Endothelial cell of umbilical vein (primary cell): Measurements from ENCODE around the gene ERN2. TPM values are rescaled to one million over a fixed set of nuclear protein-coding genes. Genes with fewer than 3 reads are reported as not detected.

Source experiments
- BruUV-seq: library from RNA; stranded (reverse); fragments of 400-500 nt; replicated peaks from 2 replicates; lab custom pipeline; 2021; lab: Mats Ljungman, UMichigan
- CTCF ChIA-PET: fragments of 300-600, 350-600 bp; sonication (Branson Sonifier 250); formaldehyde crosslinking; loops from one replicate; lab custom pipeline; 2021; ENCODE audit warnings: antibody characterized with exemption, inconsistent platforms; lab: Charles Lee
- POLR2A ChIA-PET: fragments of 300-600, 350-600 bp; sonication (Branson Sonifier 250); formaldehyde crosslinking; loops from one replicate; lab custom pipeline; 2021; ENCODE audit warnings: antibody characterized with exemption, inconsistent platforms; lab: Charles Lee
- DNase-seq: peaks from one replicate; pipeline ENCODE4 v3.0.0-alpha.2; 2011; ENCODE audit warnings: low read depth, low spot score
- FAIRE-seq: peaks from 2 replicates; lab custom pipeline; 2011; peaks lifted over from hg19 to GRCh38; lab: Jason Lieb, UNC
- H2AFZ ChIP-seq: 2 replicates; pipeline ENCODE4 v1.6.0; 2012; ENCODE audit warnings: low read depth, low read length, control low read depth, inconsistent platforms
- H3K27ac ChIP-seq: 2 replicates; pipeline ENCODE4 v1.5.1; 2011; ENCODE audit warnings: low read depth, mild to moderate bottlenecking, control low read depth, low read length, moderate library complexity; ENCODE audit not compliant: insufficient read depth
- H3K27me3 ChIP-seq, 2 experiments: 2 replicates each; pipeline versions ENCODE4 v1.6.0 to v1.6.1; 2011; ENCODE audit warnings: low read length in 2 of 2, mixed read lengths in 1 of 2; ENCODE audit not compliant: control insufficient read depth in 2 of 2, insufficient read depth in 2 of 2
- H3K36me3 ChIP-seq, 2 experiments: 2 replicates in 1 of 2; 3 replicates in 1 of 2; pipeline ENCODE4 v1.5.1; 2011; ENCODE audit warnings: low read length in 2 of 2, mild to moderate bottlenecking in 1 of 2, moderate library complexity in 1 of 2; ENCODE audit not compliant: control insufficient read depth in 2 of 2, insufficient read depth in 2 of 2; ENCODE audit errors: extremely low read depth in 1 of 2
- H3K4me1 ChIP-seq: 3 replicates; pipeline ENCODE4 v1.5.1; 2011; ENCODE audit warnings: mild to moderate bottlenecking, low read length; ENCODE audit not compliant: control insufficient read depth, insufficient read depth; ENCODE audit errors: extremely low read depth
- H3K4me2 ChIP-seq: 2 replicates; pipeline ENCODE4 v1.6.1; 2011; ENCODE audit warnings: low read length, control low read depth, mixed read lengths; ENCODE audit not compliant: insufficient read depth
- H3K4me3 ChIP-seq, 3 experiments: fragments of 200-600 bp in 1 of 3; sonication (generic), shearing (Covaris generic) in 1 of 3; replicated peaks in 1 of 3; 2 replicates each; pipeline ENCODE4 v1.5.1; 2011 to 2016; ENCODE audit warnings: control low read depth in 3 of 3, low read length in 3 of 3, mild to moderate bottlenecking in 2 of 3, inconsistent platforms in 1 of 3, low read depth in 1 of 3, moderate library complexity in 1 of 3; ENCODE audit not compliant: insufficient read depth in 1 of 3
- H3K79me2 ChIP-seq: 2 replicates; pipeline ENCODE4 v1.6.0; 2012; ENCODE audit warnings: low read length, inconsistent platforms; ENCODE audit not compliant: control insufficient read depth, insufficient read depth
- H3K9ac ChIP-seq: replicated peaks from 2 replicates; pipeline ENCODE3; 2011; ENCODE audit warnings: low read length, control low read depth; ENCODE audit not compliant: insufficient read depth; ENCODE audit errors: extremely low read depth
- H3K9me1 ChIP-seq: replicated peaks from 3 replicates; pipeline ENCODE4 v1.6.0; 2011; ENCODE audit warnings: mild to moderate bottlenecking, low read length; ENCODE audit not compliant: control insufficient read depth, insufficient read depth; ENCODE audit errors: extremely low read depth
- H3K9me3 ChIP-seq: replicated peaks from 2 replicates; pipeline ENCODE4 v1.5.1; 2012; ENCODE audit warnings: low read length, inconsistent platforms; ENCODE audit not compliant: control insufficient read depth, insufficient read depth
- H4K20me1 ChIP-seq: replicated peaks from 2 replicates; pipeline ENCODE3; 2011; ENCODE audit warnings: mild to moderate bottlenecking, low read length; ENCODE audit not compliant: control insufficient read depth, insufficient read depth; ENCODE audit errors: extremely low read depth
- EZH2 ChIP-seq: IDR thresholded peaks from 2 replicates; pipeline ENCODE4 v1.6.1; 2012; ENCODE audit warnings: borderline replicate concordance, low read depth, mild to moderate bottlenecking, moderate library complexity, low read length, inconsistent platforms; ENCODE audit not compliant: severe bottlenecking
- FOS ChIP-seq: IDR thresholded peaks from 2 replicates; pipeline ENCODE4 v1.6.1; 2011; ENCODE audit warnings: mild to moderate bottlenecking, low read length, moderate library complexity, borderline replicate concordance; ENCODE audit not compliant: insufficient read depth
- GATA2 ChIP-seq: IDR thresholded peaks from 2 replicates; pipeline ENCODE4 v1.7.0; 2011; ENCODE audit warnings: low read depth, mild to moderate bottlenecking, moderate library complexity, mixed read lengths, low read length; ENCODE audit not compliant: insufficient read length, insufficient read depth
- JUN ChIP-seq: IDR thresholded peaks from 2 replicates; pipeline ENCODE4 v1.6.1; 2011; ENCODE audit warnings: borderline replicate concordance, low read depth; ENCODE audit not compliant: insufficient read length, insufficient read depth
- MYC ChIP-seq: IDR thresholded peaks from one replicate; pipeline ENCODE4 v1.6.1; 2011; ENCODE audit warnings: mild to moderate bottlenecking, low read depth, low read length
- POLR2A ChIP-seq: IDR thresholded peaks from 2 replicates; pipeline ENCODE4 v1.6.1; 2012; ENCODE audit warnings: low read depth, mild to moderate bottlenecking, control low read depth, low read length
- POLR2AphosphoS5 ChIP-seq: IDR thresholded peaks from 2 replicates; pipeline ENCODE4 v1.6.1; 2012; ENCODE audit warnings: low read depth, mild to moderate bottlenecking, control low read depth, low read length, moderate library complexity; ENCODE audit not compliant: insufficient read depth
- dilution Hi-C: fragments of 300-500 bp; cut with MboI; formaldehyde crosslinking; loops from one replicate; pipeline ENCODE4 v1.15.0; 2019; ENCODE audit warnings: low sequenced_read_pairs; ENCODE audit not compliant: extremely low pct_ligation_motif_present
- intact Hi-C: fragments of 100-400 bp; cut with micrococcal nuclease; formaldehyde crosslinking; loops from one replicate; pipeline ENCODE4 v1.10.0; 2022
- polyA plus RNA-seq, 4 experiments: library from polyadenylated mRNA; depleted of rRNA in 3 of 4; stranded (reverse) in 3 of 4; unstranded in 1 of 4; fragments of >200 nt; gene quantifications; 2 replicates each; pipeline versions ENCODE4 v1.2.1 to v1.2.3, GENCODE V29; 2011 to 2012; ENCODE audit warnings: missing spikeins in 1 of 4
- total RNA-seq: library from RNA; stranded (reverse); gene quantifications from 2 replicates; pipeline ENCODE4 v1.2.3, GENCODE V29; 2021
- TF ChIP-seq, protein P1 (sequence below): IDR thresholded peaks from 2 replicates; pipeline ENCODE4 v1.6.1; 2011; ENCODE audit not compliant: insufficient read depth, insufficient read length
- TF ChIP-seq, protein P2 (sequence below), 2 donors: IDR thresholded peaks; 1 replicate in 1 of 2; 2 replicates in 1 of 2; pipeline ENCODE4 v1.5.1; 2011; ENCODE audit warnings: low read length in 2 of 2, mild to moderate bottlenecking in 2 of 2, moderate library complexity in 2 of 2, control low read depth in 1 of 2, inconsistent platforms in 1 of 2, low read depth in 1 of 2; ENCODE audit not compliant: insufficient read depth in 1 of 2; ENCODE audit errors: extremely low read depth in 1 of 2

Gene ERN2
- total and polyA plus RNA-seq, 2 donors (not counting 3 experiments of a cell fraction or from before 2014, with no cell fraction given) = 0.15 TPM; not detected in 1

GRCh38 chr16:23711785-23712184 lies 1.2 kb downstream of the ERN2 start:
- Histone ChIP-seq H3K9me1 (no peaks in the 10 kb centered on the region), H3K4me3 (no peak overlapping the region), H3K79me2 (no peaks in the 10 kb centered on the region), H3K9me3 (no peaks in the 10 kb centered on the region), H3K9ac (no peak overlapping the region), H3K27me3 (peaks cover 13 to 20% of the 10 kb centered on the region in 2 experiments), H3K27ac (no peak overlapping the region), H4K20me1 (no peaks in the 10 kb centered on the region), H3K4me2 (no peak overlapping the region), H3K36me3 (no peaks in the 10 kb centered on the region), H2AFZ (no peak overlapping the region), H3K4me1 (no peaks in the 10 kb centered on the region)
- dilution Hi-C loops (no loop called here), intact Hi-C loops (no loop called here)
- CTCF ChIA-PET = interaction anchor here (0.9 kb wide), 1 partner anchor 16 kb away, joined by 3 read pairs; no protein-coding TSS in a partner anchor
- FAIRE-seq (no peak), DNase-seq (no peak)
- POLR2A ChIA-PET = no interaction called here
- no TSS peak for BruUV-seq
- TF ChIP-seq POLR2AphosphoS5 (no peak), FOS (no peak)

GRCh38 chr16:23710504-23710903 lies 2.5 kb downstream of the ERN2 start:
- Histone ChIP-seq H3K79me2 (no peaks in the 10 kb centered on the region), H3K9me1 (no peaks in the 10 kb centered on the region), H3K4me1 (no peaks in the 10 kb centered on the region), H3K9ac (no peak overlapping the region), H3K4me3 (no peak overlapping the region), H3K27me3 (peaks cover 13 to 20% of the 10 kb centered on the region in 2 experiments), H3K36me3 (no peaks in the 10 kb centered on the region), H3K27ac (no peak overlapping the region), H2AFZ (no peak overlapping the region), H3K9me3 (no peaks in the 10 kb centered on the region), H3K4me2 (no peak overlapping the region), H4K20me1 (no peaks in the 10 kb centered on the region)
- intact Hi-C loops = no loop called here
- BruUV-seq = no TSS peak
- no peak for TF ChIP-seq EZH2
- TF ChIP-seq, protein P1, sequence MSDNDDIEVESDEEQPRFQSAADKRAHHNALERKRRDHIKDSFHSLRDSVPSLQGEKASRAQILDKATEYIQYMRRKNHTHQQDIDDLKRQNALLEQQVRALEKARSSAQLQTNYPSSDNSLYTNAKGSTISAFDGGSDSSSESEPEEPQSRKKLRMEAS = no peak
- TF ChIP-seq, protein P2, sequence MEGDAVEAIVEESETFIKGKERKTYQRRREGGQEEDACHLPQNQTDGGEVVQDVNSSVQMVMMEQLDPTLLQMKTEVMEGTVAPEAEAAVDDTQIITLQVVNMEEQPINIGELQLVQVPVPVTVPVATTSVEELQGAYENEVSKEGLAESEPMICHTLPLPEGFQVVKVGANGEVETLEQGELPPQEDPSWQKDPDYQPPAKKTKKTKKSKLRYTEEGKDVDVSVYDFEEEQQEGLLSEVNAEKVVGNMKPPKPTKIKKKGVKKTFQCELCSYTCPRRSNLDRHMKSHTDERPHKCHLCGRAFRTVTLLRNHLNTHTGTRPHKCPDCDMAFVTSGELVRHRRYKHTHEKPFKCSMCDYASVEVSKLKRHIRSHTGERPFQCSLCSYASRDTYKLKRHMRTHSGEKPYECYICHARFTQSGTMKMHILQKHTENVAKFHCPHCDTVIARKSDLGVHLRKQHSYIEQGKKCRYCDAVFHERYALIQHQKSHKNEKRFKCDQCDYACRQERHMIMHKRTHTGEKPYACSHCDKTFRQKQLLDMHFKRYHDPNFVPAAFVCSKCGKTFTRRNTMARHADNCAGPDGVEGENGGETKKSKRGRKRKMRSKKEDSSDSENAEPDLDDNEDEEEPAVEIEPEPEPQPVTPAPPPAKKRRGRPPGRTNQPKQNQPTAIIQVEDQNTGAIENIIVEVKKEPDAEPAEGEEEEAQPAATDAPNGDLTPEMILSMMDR (IDR thresholded peaks at IDR 0.05; ENCODE audit: extremely low read depth in 1 of 2, insufficient read depth in 1 of 2, low read depth in 1 of 2, low read length in 2 of 2) = no peak
- TF ChIP-seq GATA2 = no peak
- no peak for TF ChIP-seq POLR2A
- no peak for TF ChIP-seq FOS
- no peak for TF ChIP-seq POLR2AphosphoS5
- TF ChIP-seq JUN = no peak
- TF ChIP-seq MYC = no peak
- CTCF ChIA-PET = interaction anchor here (1.0 kb wide), 1 partner anchor 34 kb away, joined by 3 read pairs; no protein-coding TSS in a partner anchor
- DNase-seq (no peak), FAIRE-seq (no peak)
- dilution Hi-C loops = no loop called here
- POLR2A ChIA-PET = no interaction called here
